GM12891 (cell line): ENCODE results near the gene AFG3L2.

Experiments
- PAX5 ChIP-seq: IDR thresholded peaks from 2 replicates; pipeline ENCODE4 v1.6.1; 2011; ENCODE audit warnings: low read length, moderate library complexity, mild to moderate bottlenecking; ENCODE audit not compliant: insufficient read depth, severe bottlenecking
- POLR2A ChIP-seq: IDR thresholded peaks from 2 replicates; pipeline ENCODE4 v1.6.1; 2011; ENCODE audit warnings: low read depth, low read length, control low read depth
- POLR2AphosphoS5 ChIP-seq: IDR thresholded peaks from 2 replicates; pipeline ENCODE4 v1.6.1; 2011; ENCODE audit warnings: low read depth, low read length, control low read depth
- TAF1 ChIP-seq: IDR thresholded peaks from 2 replicates; pipeline ENCODE4 v1.6.1; 2011; ENCODE audit warnings: low read depth, low read length, control low read depth

GRCh38 chr18:12422936-12423335 is 45.9 kb upstream of the AFG3L2 start:
- TF ChIP-seq POLR2A (no peak), PAX5 (no peak), POLR2AphosphoS5 (no peak), TAF1 (no peak)
